Measurements from ENCODE around the gene C1R.

The C1R gene

DNA sequence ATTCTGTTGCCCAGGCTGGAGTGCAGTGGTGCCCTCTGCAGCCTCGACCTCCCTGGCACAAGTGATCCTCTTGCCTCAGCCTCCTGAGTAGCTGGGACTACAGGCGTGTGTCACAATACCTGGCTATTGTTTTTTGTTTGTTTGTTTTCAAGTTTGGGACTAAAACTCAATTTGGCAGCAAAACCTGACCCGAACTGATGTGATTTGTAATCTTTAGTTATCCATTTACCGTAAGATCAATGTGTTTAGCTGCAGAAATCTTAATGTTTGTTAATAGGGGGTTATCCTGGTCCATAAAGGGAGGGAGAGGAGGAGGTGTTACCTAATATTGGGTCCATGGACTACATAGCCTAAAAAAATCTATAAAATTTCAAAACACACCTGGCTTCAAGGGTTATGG lies 32.5 kb downstream of the C1R start (continued):
- TF ChIP-seq, protein P1, sequence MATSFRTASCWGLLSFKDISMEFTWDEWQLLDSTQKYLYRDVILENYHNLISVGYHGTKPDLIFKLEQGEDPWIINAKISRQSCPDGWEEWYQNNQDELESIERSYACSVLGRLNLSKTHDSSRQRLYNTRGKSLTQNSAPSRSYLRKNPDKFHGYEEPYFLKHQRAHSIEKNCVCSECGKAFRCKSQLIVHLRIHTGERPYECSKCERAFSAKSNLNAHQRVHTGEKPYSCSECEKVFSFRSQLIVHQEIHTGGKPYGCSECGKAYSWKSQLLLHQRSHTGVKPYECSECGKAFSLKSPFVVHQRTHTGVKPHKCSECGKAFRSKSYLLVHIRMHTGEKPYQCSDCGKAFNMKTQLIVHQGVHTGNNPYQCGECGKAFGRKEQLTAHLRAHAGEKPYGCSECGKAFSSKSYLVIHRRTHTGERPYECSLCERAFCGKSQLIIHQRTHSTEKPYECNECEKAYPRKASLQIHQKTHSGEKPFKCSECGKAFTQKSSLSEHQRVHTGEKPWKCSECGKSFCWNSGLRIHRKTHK (tag by site-specific recombination; IDR thresholded peaks at IDR 0.05) = no peak
- TF ChIP-seq ZNF548 (tag by site-specific recombination; IDR thresholded peaks at IDR 0.05) = no peak
- TF ChIP-seq ZNF16 (tag by site-specific recombination; IDR thresholded peaks at IDR 0.05; ENCODE audit: low read depth) = no peak
- TF ChIP-seq ZNF174 (tag by site-specific recombination; IDR thresholded peaks at IDR 0.05) = no peak
- TF ChIP-seq, protein P2, sequence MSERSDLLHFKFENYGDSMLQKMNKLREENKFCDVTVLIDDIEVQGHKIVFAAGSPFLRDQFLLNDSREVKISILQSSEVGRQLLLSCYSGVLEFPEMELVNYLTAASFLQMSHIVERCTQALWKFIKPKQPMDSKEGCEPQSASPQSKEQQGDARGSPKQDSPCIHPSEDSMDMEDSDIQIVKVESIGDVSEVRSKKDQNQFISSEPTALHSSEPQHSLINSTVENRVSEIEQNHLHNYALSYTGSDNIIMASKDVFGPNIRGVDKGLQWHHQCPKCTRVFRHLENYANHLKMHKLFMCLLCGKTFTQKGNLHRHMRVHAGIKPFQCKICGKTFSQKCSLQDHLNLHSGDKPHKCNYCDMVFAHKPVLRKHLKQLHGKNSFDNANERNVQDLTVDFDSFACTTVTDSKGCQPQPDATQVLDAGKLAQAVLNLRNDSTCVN (tag by site-specific recombination; optimal IDR thresholded peaks at IDR 0.05) = no peak
- no peak for TF ChIP-seq ZNF10 (tag by site-specific recombination; IDR thresholded peaks at IDR 0.05)
- TF ChIP-seq, protein P3, sequence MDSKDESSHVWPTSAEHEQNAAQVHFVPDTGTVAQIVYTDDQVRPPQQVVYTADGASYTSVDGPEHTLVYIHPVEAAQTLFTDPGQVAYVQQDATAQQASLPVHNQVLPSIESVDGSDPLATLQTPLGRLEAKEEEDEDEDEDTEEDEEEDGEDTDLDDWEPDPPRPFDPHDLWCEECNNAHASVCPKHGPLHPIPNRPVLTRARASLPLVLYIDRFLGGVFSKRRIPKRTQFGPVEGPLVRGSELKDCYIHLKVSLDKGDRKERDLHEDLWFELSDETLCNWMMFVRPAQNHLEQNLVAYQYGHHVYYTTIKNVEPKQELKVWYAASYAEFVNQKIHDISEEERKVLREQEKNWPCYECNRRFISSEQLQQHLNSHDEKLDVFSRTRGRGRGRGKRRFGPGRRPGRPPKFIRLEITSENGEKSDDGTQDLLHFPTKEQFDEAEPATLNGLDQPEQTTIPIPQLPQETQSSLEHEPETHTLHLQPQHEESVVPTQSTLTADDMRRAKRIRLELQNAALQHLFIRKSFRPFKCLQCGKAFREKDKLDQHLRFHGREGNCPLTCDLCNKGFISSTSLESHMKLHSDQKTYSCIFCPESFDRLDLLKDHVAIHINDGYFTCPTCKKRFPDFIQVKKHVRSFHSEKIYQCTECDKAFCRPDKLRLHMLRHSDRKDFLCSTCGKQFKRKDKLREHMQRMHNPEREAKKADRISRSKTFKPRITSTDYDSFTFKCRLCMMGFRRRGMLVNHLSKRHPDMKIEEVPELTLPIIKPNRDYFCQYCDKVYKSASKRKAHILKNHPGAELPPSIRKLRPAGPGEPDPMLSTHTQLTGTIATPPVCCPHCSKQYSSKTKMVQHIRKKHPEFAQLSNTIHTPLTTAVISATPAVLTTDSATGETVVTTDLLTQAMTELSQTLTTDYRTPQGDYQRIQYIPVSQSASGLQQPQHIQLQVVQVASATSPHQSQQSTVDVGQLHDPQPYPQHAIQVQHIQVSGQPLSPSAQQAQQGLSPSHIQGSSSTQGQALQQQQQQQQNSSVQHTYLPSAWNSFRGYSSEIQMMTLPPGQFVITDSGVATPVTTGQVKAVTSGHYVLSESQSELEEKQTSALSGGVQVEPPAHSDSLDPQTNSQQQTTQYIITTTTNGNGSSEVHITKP (tag by site-specific recombination; IDR thresholded peaks at IDR 0.05) = no peak
- no peak for TF ChIP-seq ZNF510 (tag by site-specific recombination; IDR thresholded peaks at IDR 0.05; ENCODE audit: insufficient replicate concordance)
- no peak for TF ChIP-seq ZNF558 (tag by site-specific recombination; IDR thresholded peaks at IDR 0.05)

DNA sequence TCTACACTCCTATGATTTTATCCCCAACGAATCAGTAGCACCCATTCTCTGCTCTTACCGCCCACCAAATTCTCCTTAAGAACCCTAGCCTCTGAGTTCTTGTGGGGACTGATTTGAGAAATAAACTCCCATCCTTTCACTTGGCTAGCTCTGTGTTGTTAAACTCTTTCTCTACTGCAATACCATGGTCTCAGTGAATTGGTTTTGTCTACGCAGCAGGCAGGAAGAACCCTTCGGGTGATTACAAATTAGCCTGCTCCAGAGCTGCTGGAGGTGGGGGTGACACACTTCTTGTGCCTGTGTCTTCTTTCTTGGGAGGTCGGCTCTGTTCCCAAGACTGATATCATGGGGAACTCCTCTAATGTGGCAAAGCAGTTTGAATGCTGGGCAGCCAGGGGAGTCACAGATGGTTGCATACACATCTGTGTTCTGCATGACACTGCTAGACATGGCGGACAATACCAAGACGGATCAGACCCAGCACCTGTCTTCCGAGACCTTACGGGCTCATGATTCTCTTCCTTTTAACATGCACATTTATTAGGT lies 33.3 kb downstream of the C1R start:
- Histone ChIP-seq H3K27ac (ENCODE audit: extremely low read depth, low read depth, low read length) (no peak overlapping the region), H3K9me3 (ENCODE audit: control insufficient read depth, insufficient read depth, low read depth, low read length) (no peaks in the 10 kb centered on the region), H3K4me1 (ENCODE audit: control insufficient read depth, insufficient read depth, low read length) (no peaks in the 10 kb centered on the region), H3K4me3 (ENCODE audit: low read depth, low read length) (no peak overlapping the region), H3K36me3 (ENCODE audit: control insufficient read depth in 2 of 2, insufficient read depth in 1 of 2, low read length in 2 of 2) (no peaks in the 10 kb centered on the region)
- POLR2A ChIA-PET = no interaction called here
- no peak for TF ChIP-seq ZNF664 (tag by site-specific recombination; IDR thresholded peaks at IDR 0.05)
- no peak for TF ChIP-seq SCRT2 (tag by site-specific recombination; IDR thresholded peaks at IDR 0.05)
- TF ChIP-seq KLF1 (tag by site-specific recombination; IDR thresholded peaks at IDR 0.05) = no peak
- TF ChIP-seq ZNF555 (tag by site-specific recombination; conservative IDR thresholded peaks at IDR 0.05) = no peak
- no peak for TF ChIP-seq ZNF426 (tag by site-specific recombination; IDR thresholded peaks at IDR 0.05)
- no peak for TF ChIP-seq GLI4 (tag by site-specific recombination; IDR thresholded peaks at IDR 0.05)
- TF ChIP-seq ZNF837 (tag by site-specific recombination; IDR thresholded peaks at IDR 0.05) = no peak
- TF ChIP-seq, protein P4, sequence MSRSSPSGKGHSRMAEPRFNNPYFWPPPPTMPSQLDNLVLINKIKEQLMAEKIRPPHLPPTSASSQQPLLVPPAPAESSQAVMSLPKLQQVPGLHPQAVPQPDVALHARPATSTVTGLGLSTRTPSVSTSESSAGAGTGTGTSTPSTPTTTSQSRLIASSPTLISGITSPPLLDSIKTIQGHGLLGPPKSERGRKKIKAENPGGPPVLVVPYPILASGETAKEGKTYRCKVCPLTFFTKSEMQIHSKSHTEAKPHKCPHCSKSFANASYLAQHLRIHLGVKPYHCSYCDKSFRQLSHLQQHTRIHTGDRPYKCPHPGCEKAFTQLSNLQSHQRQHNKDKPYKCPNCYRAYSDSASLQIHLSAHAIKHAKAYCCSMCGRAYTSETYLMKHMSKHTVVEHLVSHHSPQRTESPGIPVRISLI (tag by site-specific recombination; IDR thresholded peaks at IDR 0.05) = no peak
- no peak for TF ChIP-seq TCF7L2 (IDR thresholded peaks at IDR 0.05; ENCODE audit: borderline replicate concordance, low read depth, low read length)
- no peak for TF ChIP-seq ZNF585B (tag by site-specific recombination; IDR thresholded peaks at IDR 0.05)
- no peak for TF ChIP-seq ZNF624 (tag by site-specific recombination; IDR thresholded peaks at IDR 0.05)
- TF ChIP-seq, protein P5, sequence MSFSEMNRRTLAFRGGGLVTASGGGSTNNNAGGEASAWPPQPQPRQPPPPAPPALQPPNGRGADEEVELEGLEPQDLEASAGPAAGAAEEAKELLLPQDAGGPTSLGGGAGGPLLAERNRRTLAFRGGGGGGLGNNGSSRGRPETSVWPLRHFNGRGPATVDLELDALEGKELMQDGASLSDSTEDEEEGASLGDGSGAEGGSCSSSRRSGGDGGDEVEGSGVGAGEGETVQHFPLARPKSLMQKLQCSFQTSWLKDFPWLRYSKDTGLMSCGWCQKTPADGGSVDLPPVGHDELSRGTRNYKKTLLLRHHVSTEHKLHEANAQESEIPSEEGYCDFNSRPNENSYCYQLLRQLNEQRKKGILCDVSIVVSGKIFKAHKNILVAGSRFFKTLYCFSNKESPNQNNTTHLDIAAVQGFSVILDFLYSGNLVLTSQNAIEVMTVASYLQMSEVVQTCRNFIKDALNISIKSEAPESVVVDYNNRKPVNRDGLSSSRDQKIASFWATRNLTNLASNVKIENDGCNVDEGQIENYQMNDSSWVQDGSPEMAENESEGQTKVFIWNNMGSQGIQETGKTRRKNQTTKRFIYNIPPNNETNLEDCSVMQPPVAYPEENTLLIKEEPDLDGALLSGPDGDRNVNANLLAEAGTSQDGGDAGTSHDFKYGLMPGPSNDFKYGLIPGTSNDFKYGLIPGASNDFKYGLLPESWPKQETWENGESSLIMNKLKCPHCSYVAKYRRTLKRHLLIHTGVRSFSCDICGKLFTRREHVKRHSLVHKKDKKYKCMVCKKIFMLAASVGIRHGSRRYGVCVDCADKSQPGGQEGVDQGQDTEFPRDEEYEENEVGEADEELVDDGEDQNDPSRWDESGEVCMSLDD (tag by site-specific recombination; IDR thresholded peaks at IDR 0.05) = no peak
- TF ChIP-seq SETDB1 (IDR thresholded peaks at IDR 0.05; ENCODE audit: insufficient read length, low read length) = no peak
- no peak for TF ChIP-seq ZNF558 (tag by site-specific recombination; IDR thresholded peaks at IDR 0.05)
- no peak for TF ChIP-seq ZNF530 (tag by site-specific recombination; IDR thresholded peaks at IDR 0.05; ENCODE audit: low read depth)
- TF ChIP-seq ZNF701 (tag by site-specific recombination; IDR thresholded peaks at IDR 0.05) = no peak
- TF ChIP-seq, protein P6, sequence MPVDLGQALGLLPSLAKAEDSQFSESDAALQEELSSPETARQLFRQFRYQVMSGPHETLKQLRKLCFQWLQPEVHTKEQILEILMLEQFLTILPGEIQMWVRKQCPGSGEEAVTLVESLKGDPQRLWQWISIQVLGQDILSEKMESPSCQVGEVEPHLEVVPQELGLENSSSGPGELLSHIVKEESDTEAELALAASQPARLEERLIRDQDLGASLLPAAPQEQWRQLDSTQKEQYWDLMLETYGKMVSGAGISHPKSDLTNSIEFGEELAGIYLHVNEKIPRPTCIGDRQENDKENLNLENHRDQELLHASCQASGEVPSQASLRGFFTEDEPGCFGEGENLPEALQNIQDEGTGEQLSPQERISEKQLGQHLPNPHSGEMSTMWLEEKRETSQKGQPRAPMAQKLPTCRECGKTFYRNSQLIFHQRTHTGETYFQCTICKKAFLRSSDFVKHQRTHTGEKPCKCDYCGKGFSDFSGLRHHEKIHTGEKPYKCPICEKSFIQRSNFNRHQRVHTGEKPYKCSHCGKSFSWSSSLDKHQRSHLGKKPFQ (tag by site-specific recombination; IDR thresholded peaks at IDR 0.05) = no peak
- TF ChIP-seq ZNF548 (tag by site-specific recombination; IDR thresholded peaks at IDR 0.05) = no peak
- CTCF ChIA-PET = interaction anchor here (0.7 to 2.5 kb wide), 6 partner anchors 16 to 96 kb away, joined by 3 to 8 read pairs (median 4); partner anchors contain the start of gene C1RL
